ENCODE measurements around the gene LDB2.
"Not testable (repeated sequence)": the region's sequence is repeated elsewhere in the genome, so short reads cannot be mapped to it uniquely, and the experiment has no call there.

DNA sequence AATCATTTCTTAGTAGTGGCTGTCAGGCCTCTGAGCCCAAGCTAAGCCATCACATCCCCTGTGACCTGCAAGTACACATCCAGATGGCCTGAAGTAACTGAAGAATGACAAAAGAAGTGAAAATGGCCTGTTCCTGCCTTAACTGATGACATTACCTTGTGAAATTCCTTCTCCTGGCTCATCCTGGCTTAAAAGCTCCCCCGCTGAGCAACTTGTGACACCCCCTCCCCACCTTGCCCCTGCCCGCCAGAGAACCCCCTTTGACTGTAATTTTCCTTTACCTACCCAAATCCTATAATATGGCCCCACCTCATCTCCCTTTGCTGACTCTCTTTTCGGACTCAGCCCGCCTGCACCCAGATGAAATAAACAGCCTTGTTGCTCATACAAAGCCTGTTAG, 20.3 kb upstream of the LDB2 start:
- TF ChIP-seq, protein P1, sequence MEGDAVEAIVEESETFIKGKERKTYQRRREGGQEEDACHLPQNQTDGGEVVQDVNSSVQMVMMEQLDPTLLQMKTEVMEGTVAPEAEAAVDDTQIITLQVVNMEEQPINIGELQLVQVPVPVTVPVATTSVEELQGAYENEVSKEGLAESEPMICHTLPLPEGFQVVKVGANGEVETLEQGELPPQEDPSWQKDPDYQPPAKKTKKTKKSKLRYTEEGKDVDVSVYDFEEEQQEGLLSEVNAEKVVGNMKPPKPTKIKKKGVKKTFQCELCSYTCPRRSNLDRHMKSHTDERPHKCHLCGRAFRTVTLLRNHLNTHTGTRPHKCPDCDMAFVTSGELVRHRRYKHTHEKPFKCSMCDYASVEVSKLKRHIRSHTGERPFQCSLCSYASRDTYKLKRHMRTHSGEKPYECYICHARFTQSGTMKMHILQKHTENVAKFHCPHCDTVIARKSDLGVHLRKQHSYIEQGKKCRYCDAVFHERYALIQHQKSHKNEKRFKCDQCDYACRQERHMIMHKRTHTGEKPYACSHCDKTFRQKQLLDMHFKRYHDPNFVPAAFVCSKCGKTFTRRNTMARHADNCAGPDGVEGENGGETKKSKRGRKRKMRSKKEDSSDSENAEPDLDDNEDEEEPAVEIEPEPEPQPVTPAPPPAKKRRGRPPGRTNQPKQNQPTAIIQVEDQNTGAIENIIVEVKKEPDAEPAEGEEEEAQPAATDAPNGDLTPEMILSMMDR (IDR thresholded peaks at IDR 0.05; ENCODE audit: low read depth, low read length), result not testable (repeated sequence)
- TF ChIP-seq POLR2A (IDR thresholded peaks at IDR 0.05; ENCODE audit: extremely low read depth, insufficient read length), result not testable (repeated sequence)
